ENCODE measurements around the gene ZNF563.
"Not testable (repeated sequence)": the region's sequence is repeated elsewhere in the genome, so short reads cannot be mapped to it uniquely, and the experiment has no call there.

ZNF563 gene

GRCh38 chr19:12345197-12345596 lies 11.8 kb upstream of the ZNF563 start:
- Histone ChIP-seq H3K36me3 (ENCODE audit: control insufficient read depth, insufficient read depth, low read length) (peaks cover under 1% of the 10 kb centered on the region), H3K4me3 (ENCODE audit: low read length) (no peak overlapping the region), H3K9ac (ENCODE audit: low read length) (no peak overlapping the region), H3K27ac (ENCODE audit: low read depth, low read length) (no peak overlapping the region), H3K4me1 (ENCODE audit: control insufficient read depth, insufficient read depth, low read length) (no peaks in the 10 kb centered on the region), H3K27me3 (ENCODE audit: control insufficient read depth, insufficient read depth, low read length) (no peaks in the 10 kb centered on the region)

DNA sequence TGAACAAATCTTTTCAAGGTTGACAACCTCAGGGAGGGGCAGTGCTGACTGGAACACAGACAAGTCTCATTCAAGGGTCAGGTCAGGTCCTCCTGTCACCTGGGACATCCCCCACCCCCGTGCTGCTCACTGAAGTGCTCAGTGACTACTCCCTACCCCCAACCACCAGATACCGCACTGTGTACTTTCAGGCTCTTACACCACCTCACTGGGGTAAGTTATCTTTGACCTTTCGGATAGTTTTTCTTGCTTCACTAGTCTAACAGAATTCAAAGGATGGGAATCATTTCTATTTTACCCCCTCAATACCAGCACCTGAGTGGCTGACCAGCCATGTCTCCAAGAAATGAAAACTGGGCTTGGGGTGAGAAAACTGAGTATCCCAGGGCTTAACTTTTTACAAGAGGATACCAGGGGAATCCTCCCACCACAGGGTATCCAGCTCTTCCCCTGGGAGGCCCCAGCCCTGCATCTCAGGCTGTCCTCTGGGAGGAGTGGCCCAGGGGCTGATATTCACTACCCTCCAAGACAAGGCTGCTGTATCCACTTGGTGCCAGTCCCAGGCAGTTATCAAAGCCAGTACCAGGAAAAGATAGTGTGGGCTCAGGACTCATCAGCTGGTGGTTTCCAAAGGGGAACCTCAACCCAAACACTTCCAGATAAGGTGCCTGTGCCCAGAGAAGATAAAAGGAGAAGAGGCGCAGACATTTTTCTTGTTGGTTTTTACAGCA lies 2.1 kb downstream of the ZNF563 start:
- Histone ChIP-seq H3K4me1 (ENCODE audit: control insufficient read depth, insufficient read depth, low read length) (peaks cover 6% of the 10 kb centered on the region), H3K9ac (ENCODE audit: low read length) (no peak overlapping the region), H3K27me3 (ENCODE audit: control insufficient read depth, insufficient read depth, low read length) (no peaks in the 10 kb centered on the region), H3K27ac (ENCODE audit: low read depth, low read length) (no peak overlapping the region), H3K36me3 (ENCODE audit: control insufficient read depth, insufficient read depth, low read length) (no peaks in the 10 kb centered on the region), H3K4me3 (ENCODE audit: low read length) (no peak overlapping the region)

- Histone ChIP-seq H3K4me3 (ENCODE audit: low read length) (no peak overlapping the region), H3K36me3 (ENCODE audit: control insufficient read depth, insufficient read depth, low read length) (no peaks in the 10 kb centered on the region), H3K9ac (ENCODE audit: low read length) (no peak overlapping the region), H3K27ac (ENCODE audit: low read depth, low read length) (no peak overlapping the region), H3K4me1 (ENCODE audit: control insufficient read depth, insufficient read depth, low read length) (peaks cover 6% of the 10 kb centered on the region), H3K27me3 (ENCODE audit: control insufficient read depth, insufficient read depth, low read length) (no peaks in the 10 kb centered on the region)
These were observed 3.1 kb downstream of the ZNF563 start for GRCh38 chr19:12330340-12330739.

GRCh38 chr19:12325690-12326089 lies 7.7 kb downstream of the ZNF563 start:
- Histone ChIP-seq H3K27ac (ENCODE audit: low read depth, low read length) (no peak overlapping the region), H3K27me3 (ENCODE audit: control insufficient read depth, insufficient read depth, low read length) (no peaks in the 10 kb centered on the region), H3K9ac (ENCODE audit: low read length) (no peak overlapping the region), H3K4me1 (ENCODE audit: control insufficient read depth, insufficient read depth, low read length) (no peaks in the 10 kb centered on the region), H3K4me3 (ENCODE audit: low read length) (no peak overlapping the region), H3K36me3 (ENCODE audit: control insufficient read depth, insufficient read depth, low read length) (peaks cover 2% of the 10 kb centered on the region)

DNA sequence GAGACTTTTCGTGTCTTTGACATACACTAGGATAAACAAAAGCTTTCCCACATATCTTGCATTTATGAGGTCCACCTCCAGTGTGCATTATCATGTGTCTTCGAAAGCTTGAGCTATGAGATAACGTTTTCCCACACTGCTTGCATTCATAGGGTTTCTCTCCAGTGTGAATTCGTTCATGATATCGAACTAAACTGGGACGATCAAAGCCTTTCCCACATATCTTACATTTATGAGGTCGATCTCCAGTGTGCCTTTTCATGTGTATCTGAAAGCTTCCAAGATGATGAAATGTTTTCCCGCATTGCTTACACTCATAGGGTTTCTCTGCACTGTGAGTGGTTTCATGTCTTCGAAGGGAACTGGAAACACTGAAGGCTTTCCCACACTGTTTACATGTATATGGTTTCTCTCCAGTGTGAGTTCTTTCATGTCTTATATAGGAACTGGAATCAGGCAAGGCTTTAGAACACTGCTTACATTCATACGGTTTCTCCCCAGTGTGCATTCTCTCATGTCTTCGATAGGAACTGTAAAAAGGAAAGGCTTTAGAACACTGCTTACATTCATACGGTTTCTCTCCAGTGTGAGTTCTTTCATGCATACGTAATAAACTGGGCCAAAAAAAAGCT lies 14.5 kb downstream of the ZNF563 start:
- Histone ChIP-seq H3K4me3 (ENCODE audit: low read length) (no peak overlapping the region), H3K27ac (ENCODE audit: low read depth, low read length) (no peak overlapping the region), H3K9ac (ENCODE audit: low read length) (no peak overlapping the region), H3K36me3 (ENCODE audit: control insufficient read depth, insufficient read depth, low read length) (peaks cover 15% of the 10 kb centered on the region), H3K4me1 (ENCODE audit: control insufficient read depth, insufficient read depth, low read length) (no peaks in the 10 kb centered on the region), H3K27me3 (ENCODE audit: control insufficient read depth, insufficient read depth, low read length) (no peaks in the 10 kb centered on the region)

DNA sequence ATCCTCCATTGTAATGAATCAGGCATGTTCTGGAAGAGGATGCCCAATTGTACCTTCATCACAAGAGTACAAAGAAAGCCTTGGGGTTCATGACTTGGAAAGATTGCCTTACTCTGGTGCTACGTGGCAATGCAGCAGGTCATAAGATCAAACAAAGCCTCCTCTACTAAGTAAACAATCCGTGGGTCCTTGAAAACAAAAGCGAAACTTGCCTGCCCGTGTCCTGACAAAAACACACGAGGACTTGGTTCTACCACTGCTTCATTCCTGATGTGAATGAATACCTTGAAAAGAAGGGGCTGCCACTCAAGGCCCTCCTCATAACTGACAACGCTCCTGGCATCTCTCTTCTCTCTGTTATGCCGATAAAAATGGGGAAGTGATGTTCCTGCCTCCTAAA lies 18.9 kb downstream of the ZNF563 start:
- Histone ChIP-seq H3K4me3 (ENCODE audit: low read length) (no peak overlapping the region), H3K36me3 (ENCODE audit: control insufficient read depth, insufficient read depth, low read length) (peaks cover 11% of the 10 kb centered on the region), H3K4me1 (ENCODE audit: control insufficient read depth, insufficient read depth, low read length) (no peaks in the 10 kb centered on the region), H3K9ac (ENCODE audit: low read length) (no peak overlapping the region), H3K27me3 (ENCODE audit: control insufficient read depth, insufficient read depth, low read length) (no peaks in the 10 kb centered on the region), H3K27ac (ENCODE audit: low read depth, low read length) (no peak overlapping the region)

- not testable (repeated sequence) for H3K27ac ChIP-seq (ENCODE audit: low read depth, low read length); H3K27me3 ChIP-seq (ENCODE audit: control insufficient read depth, insufficient read depth, low read length); H3K9ac ChIP-seq (ENCODE audit: low read length); H3K4me3 ChIP-seq (ENCODE audit: low read length); H3K36me3 ChIP-seq (ENCODE audit: control insufficient read depth, insufficient read depth, low read length); H3K4me1 ChIP-seq (ENCODE audit: control insufficient read depth, insufficient read depth, low read length)
These were observed 24.5 kb downstream of the ZNF563 start for GRCh38 chr19:12308891-12309290.

GRCh38 chr19:12295191-12295590 lies 38.2 kb downstream of the ZNF563 start:
- Histone ChIP-seq H3K4me1 (ENCODE audit: control insufficient read depth, insufficient read depth, low read length) (peaks cover 10% of the 10 kb centered on the region), H3K27ac (ENCODE audit: low read depth, low read length) (peak overlapping the region; percentile 95), H3K9ac (ENCODE audit: low read length) (peak overlapping the region; percentile 61), H3K27me3 (ENCODE audit: control insufficient read depth, insufficient read depth, low read length) (no peaks in the 10 kb centered on the region), H3K36me3 (ENCODE audit: control insufficient read depth, insufficient read depth, low read length) (no peaks in the 10 kb centered on the region), H3K4me3 (ENCODE audit: low read length) (peak overlapping the region; percentile 91)

DNA sequence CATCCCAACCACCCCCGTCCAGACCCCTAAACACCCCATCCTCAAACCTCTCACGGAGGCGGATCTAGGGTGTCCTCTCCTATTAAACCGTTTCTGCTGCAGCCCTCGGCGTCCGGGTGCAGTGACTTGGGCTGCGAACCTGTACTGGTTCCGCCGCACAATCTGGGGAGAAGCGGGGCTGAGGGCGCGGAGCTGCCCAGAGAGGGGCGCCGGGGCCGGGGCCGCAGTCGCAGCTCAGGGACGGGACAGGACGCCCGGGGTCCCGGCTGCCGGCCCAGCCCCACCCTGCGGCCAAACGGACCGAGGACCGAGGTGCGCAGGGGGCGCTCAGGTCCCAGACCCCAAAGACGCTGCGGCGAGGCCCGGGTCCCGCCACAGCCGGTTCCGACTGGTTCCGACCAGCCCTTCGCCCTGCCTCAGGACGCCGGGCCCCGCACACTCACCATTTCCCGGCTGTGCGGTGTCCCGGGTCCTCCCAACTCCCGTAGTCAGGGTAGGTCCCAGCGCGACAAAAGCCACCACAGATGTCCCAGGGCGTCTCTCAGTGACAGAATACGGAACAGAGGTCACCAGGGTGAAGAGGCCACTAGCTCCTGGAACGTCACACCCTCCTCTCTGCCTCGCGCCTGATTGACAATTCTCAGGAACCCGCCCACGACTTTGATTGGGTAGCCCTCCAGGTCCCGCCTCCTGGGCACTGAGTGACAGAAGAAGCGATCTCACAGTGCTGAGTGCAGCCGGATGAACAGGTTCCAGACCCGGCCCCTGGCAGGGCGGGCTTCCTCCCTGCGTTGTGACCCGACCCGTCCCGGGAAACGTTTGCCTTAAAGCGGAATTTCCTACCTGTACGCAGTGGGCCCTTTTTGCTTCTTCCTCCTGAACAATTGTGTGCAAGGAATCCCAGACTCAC lies 38.9 kb downstream of the ZNF563 start, which contains the start of gene ZNF44:
Gene ZNF44, minus strand, starts transcription at position 635 of the 910 bp plus-strand sequence. Its CDS starts 189 bp downstream, at position 446.
- H3K4me3 ChIP-seq (ENCODE audit: low read length): peak within 1 kb of the TSS; percentile 91
- peaks cover 2% of the 10 kb centered on the region for H3K36me3 ChIP-seq (ENCODE audit: control insufficient read depth, insufficient read depth, low read length)

DNA sequence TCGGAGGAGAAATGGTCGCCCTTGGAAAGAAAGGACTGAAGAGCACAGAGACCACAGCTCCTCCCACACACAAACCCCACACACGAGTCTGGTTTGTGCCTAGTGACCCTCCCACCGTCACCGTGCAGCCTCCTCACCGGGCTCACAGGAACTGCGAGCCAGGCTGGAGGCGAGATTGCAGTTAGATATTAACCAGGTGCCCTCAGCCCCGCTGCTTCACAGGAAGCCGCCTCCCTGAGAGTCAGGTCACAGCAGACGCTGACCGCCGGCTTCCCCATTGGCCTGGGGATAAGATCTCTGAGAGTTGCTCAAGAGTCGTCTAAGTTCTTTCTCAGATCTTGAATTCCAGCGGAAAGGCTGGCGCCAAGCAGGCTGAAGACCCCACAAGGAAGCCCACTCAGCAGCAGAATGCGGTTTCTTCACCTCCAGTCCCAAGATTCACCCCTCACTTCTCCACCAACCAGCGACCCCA lies 39.6 kb downstream of the ZNF563 start:
- Histone ChIP-seq H3K4me3 (ENCODE audit: low read length) (peak overlapping the region; percentile 91), H3K36me3 (ENCODE audit: control insufficient read depth, insufficient read depth, low read length) (peaks cover 2% of the 10 kb centered on the region)

More for the DNA sequence above, 38.9 kb downstream of the ZNF563 start, which contains the start of gene ZNF44:
- Histone ChIP-seq H3K27ac (ENCODE audit: low read depth, low read length) (peak within 1 kb of the TSS; percentile 95), H3K9ac (ENCODE audit: low read length) (peak within 1 kb of the TSS; percentile 88), H3K27me3 (ENCODE audit: control insufficient read depth, insufficient read depth, low read length) (no peaks in the 10 kb centered on the region), H3K4me1 (ENCODE audit: control insufficient read depth, insufficient read depth, low read length) (peaks cover 10% of the 10 kb centered on the region)

DNA sequence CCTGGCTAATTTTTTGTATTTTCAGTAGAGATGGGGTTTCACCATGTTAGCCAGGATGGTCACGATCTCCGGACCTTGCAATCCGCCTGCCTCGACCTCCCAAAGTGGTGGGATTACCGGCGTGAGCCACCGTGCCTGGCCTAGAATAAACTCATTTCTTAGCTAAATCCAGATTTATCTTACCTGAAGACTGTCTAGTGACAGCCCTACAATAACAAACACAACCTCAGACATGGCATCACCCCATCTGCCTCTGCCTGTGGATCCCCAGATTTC lies 43.7 kb downstream of the ZNF563 start:
- Histone ChIP-seq H3K36me3 (ENCODE audit: control insufficient read depth, insufficient read depth, low read length) (peaks cover 4% of the 10 kb centered on the region), H3K9ac (ENCODE audit: low read length) (no peak overlapping the region), H3K27me3 (ENCODE audit: control insufficient read depth, insufficient read depth, low read length) (no peaks in the 10 kb centered on the region), H3K4me1 (ENCODE audit: control insufficient read depth, insufficient read depth, low read length) (peaks cover 7% of the 10 kb centered on the region), H3K4me3 (ENCODE audit: low read length) (no peak overlapping the region), H3K27ac (ENCODE audit: low read depth, low read length) (no peak overlapping the region)

More for the DNA sequence above, 39.6 kb downstream of the ZNF563 start:
- peak overlapping the region; percentile 88 for H3K9ac ChIP-seq (ENCODE audit: low read length)
- peaks cover 10% of the 10 kb centered on the region for H3K4me1 ChIP-seq (ENCODE audit: control insufficient read depth, insufficient read depth, low read length)
- peak overlapping the region; percentile 95 for H3K27ac ChIP-seq (ENCODE audit: low read depth, low read length)
- H3K27me3 ChIP-seq (ENCODE audit: control insufficient read depth, insufficient read depth, low read length): no peaks in the 10 kb centered on the region

- H3K4me3 ChIP-seq (ENCODE audit: low read length): no peak overlapping the region
- H3K4me1 ChIP-seq (ENCODE audit: control insufficient read depth, insufficient read depth, low read length): peaks cover under 1% of the 10 kb centered on the region
- H3K9ac ChIP-seq (ENCODE audit: low read length): no peak overlapping the region
- H3K27me3 ChIP-seq (ENCODE audit: control insufficient read depth, insufficient read depth, low read length): no peaks in the 10 kb centered on the region
- no peak overlapping the region for H3K27ac ChIP-seq (ENCODE audit: low read depth, low read length)
- peaks cover 4% of the 10 kb centered on the region for H3K36me3 ChIP-seq (ENCODE audit: control insufficient read depth, insufficient read depth, low read length)
These were observed 45.4 kb downstream of the ZNF563 start for GRCh38 chr19:12287958-12288500.

Data from rectal smooth muscle tissue (tissue), 1 donor.